HFFc6 (cell line): ENCODE measurements around the gene GJA4. TPM values are rescaled to one million over a fixed set of nuclear protein-coding genes. Genes with fewer than 3 reads are reported as not detected.

Source experiments
- DNase-seq: peaks from one replicate; pipeline ENCODE4 v3.0.0-alpha.2; 2018
- H3K27ac Mint-ChIP-seq: 2 replicates; pipeline ENCODE4 v1.8.0; 2020; ENCODE audit warnings: mild to moderate bottlenecking, mixed read lengths
- H3K27me3 Mint-ChIP-seq: 2 replicates; pipeline ENCODE4 v1.8.0; 2021; ENCODE audit warnings: mild to moderate bottlenecking, moderate library complexity, mixed read lengths; ENCODE audit not compliant: insufficient read depth
- H3K36me3 Mint-ChIP-seq: 2 replicates; pipeline ENCODE4 v1.8.0; 2021; ENCODE audit warnings: low read depth, mixed read lengths
- H3K4me1 Mint-ChIP-seq: 2 replicates; pipeline ENCODE4 v1.8.0; 2020; ENCODE audit warnings: low read depth, mixed read lengths
- H3K4me3 Mint-ChIP-seq: 2 replicates; pipeline ENCODE4 v1.8.0; 2020; ENCODE audit warnings: mild to moderate bottlenecking, moderate library complexity, mixed read lengths
- H3K9me3 Mint-ChIP-seq: 2 replicates; pipeline ENCODE4 v1.8.0; 2020; ENCODE audit warnings: mild to moderate bottlenecking, mixed read lengths
- long read RNA-seq: library from polyadenylated mRNA; unstranded; transcript quantifications from one replicate; pipeline ENCODE4 v2.0.0, GENCODE V29; 2019
- total RNA-seq, 6 experiments: library from RNA; stranded (reverse); fragmentation: NEBNext Ultra II Directional; extraction: Animal tissue kit (Norgen Biotek cat#: 25700); gene quantifications; 2 replicates in 1 of 6; 3 replicates in 5 of 6; pipeline ENCODE4 v1.2.3, GENCODE V29; 2021
- TF ChIP-seq, protein P1 (sequence below): fragments of 200-600 bp; sonication (generic); IDR thresholded peaks from 2 replicates; pipeline ENCODE4 v1.5.0; 2021; ENCODE audit warnings: antibody characterized with exemption, mild to moderate bottlenecking

Gene GJA4
- not detected for total RNA-seq
- long read RNA-seq = 0 reads

DNA sequence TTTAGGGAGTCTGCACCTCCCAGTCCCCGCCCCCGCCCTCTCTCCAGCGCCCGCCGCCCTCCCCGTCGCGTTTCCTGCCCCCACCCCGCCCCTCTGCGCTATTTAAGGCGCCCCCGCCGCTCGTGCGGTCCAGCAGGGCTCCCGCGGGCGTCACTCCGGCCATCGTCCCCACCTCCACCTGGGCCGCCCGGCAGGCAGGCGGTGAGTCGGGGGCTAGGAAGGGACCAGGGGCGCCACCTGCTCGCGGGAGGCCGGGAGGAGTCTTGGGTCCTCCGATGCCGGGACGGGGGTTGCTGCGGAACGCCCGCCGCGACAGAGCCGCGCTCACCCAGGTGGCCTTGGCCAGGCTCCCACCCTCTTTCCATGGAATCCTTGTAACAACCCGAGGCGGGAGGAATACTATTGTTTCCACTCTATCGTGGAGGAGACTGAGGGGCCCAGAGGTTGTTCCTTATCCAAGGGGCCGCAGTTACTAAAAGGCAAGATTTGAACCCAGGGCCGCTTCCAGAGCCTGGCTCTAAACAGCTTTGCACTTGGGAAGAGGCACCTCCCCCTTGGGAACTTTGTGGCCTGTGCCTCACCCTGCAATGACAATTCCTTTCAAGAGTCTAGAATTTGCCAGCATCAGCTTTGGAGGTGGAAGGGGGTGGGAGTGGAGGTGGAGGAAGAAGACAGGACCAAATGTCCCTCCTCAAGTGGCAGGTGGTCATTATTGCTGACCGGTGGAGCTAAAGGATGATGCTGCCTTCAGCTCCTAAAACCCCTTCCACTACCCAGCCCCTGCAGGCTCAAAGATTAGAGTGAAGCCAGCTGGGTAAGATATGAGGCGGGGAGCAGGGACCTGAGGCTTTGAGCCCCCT is at the start of gene GJA4:
Gene GJA4 (plus strand): TSS at position 132 of the 860 bp plus-strand sequence. CDS start 1,215 bp downstream, outside the sequence.
- H3K27ac Mint-ChIP-seq = no peak within 1 kb of the TSS
- peaks cover 14% of the 10 kb centered on the region for H3K36me3 Mint-ChIP-seq
- peaks cover 7% of the 10 kb centered on the region for H3K4me1 Mint-ChIP-seq
- no peak for DNase-seq
- peaks cover 17% of the 10 kb centered on the region for H3K27me3 Mint-ChIP-seq
- TF ChIP-seq, protein P1, sequence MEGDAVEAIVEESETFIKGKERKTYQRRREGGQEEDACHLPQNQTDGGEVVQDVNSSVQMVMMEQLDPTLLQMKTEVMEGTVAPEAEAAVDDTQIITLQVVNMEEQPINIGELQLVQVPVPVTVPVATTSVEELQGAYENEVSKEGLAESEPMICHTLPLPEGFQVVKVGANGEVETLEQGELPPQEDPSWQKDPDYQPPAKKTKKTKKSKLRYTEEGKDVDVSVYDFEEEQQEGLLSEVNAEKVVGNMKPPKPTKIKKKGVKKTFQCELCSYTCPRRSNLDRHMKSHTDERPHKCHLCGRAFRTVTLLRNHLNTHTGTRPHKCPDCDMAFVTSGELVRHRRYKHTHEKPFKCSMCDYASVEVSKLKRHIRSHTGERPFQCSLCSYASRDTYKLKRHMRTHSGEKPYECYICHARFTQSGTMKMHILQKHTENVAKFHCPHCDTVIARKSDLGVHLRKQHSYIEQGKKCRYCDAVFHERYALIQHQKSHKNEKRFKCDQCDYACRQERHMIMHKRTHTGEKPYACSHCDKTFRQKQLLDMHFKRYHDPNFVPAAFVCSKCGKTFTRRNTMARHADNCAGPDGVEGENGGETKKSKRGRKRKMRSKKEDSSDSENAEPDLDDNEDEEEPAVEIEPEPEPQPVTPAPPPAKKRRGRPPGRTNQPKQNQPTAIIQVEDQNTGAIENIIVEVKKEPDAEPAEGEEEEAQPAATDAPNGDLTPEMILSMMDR = no peak
- no peak within 1 kb of the TSS for H3K4me3 Mint-ChIP-seq
- H3K9me3 Mint-ChIP-seq = peaks cover 16% of the 10 kb centered on the region

DNA sequence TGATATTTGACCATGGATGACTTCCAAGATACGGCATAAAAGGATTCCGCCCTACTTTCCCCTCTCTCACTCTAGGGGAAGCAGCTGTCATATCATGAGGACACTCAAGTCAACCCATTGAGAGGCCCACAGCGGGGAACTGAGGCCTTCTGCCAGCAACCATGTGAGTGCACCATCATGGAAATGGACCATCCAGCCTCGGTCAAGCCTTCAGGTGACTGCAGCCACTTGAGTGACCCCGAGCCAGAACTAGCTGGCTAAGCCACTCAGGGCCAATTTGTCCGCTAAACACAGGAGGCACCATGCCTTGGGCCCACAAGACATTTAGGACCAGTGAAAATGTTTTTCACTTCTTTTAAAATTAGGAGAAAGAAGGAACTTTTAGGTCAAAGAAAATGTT is 49.0 kb upstream of the GJA4 start:
- Mint-ChIP-seq H3K27me3 (peaks cover 22% of the 10 kb centered on the region), H3K4me1 (no peaks in the 10 kb centered on the region), H3K27ac (no peak overlapping the region), H3K9me3 (no peaks in the 10 kb centered on the region), H3K36me3 (no peaks in the 10 kb centered on the region), H3K4me3 (no peak overlapping the region)
- no peak for DNase-seq
- TF ChIP-seq, protein P1 = no peak

DNA sequence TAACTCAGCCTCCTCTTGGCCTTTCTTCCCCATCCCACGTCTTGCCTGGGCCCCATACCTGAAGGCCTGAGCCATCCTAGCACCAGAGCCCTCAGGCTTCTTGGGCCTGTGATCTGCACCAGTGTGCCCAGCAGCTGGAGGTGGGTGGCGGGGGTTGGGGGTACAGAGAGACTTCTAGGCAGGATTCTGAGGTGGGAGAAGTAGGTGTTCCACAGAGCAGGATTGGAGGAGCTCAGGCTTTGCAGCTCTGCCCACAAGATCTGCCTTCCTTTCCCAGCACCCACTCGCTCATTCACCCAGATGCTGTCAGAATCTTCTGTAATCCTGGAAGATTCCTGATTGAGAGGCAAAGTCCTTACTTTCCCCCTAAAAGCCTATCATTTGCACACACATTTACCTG is 47.9 kb upstream of the GJA4 start:
- peaks cover 23% of the 10 kb centered on the region for H3K27me3 Mint-ChIP-seq
- no peaks in the 10 kb centered on the region for H3K4me1 Mint-ChIP-seq

DNA sequence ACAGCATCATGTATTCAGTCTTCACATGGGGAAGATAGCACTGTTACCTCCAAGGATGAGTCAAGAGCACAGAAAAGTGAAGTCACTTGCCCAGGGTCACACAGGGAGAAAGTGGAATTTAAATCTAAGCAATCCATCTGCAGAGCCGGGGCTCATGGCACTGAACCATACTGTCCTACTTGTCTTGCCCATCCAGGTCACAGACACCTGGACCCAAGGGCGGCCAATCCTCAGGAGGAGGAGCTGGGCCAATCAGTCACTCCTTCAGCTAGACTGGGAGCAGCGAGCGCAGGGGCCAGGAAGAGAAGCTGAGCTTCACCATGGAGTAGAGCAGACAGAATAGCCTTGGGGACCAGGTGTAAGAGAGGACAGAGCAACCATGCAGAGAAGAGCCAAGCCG is 47.1 kb upstream of the GJA4 start:
- TF ChIP-seq, protein P1 = no peak
- H3K27me3 Mint-ChIP-seq = peaks cover 19% of the 10 kb centered on the region

More for the DNA sequence above, 47.9 kb upstream of the GJA4 start:
- Mint-ChIP-seq H3K4me3 (no peak overlapping the region), H3K27ac (no peak overlapping the region), H3K9me3 (no peaks in the 10 kb centered on the region), H3K36me3 (no peaks in the 10 kb centered on the region)
- TF ChIP-seq, protein P1 = no peak
- DNase-seq = no peak

DNA sequence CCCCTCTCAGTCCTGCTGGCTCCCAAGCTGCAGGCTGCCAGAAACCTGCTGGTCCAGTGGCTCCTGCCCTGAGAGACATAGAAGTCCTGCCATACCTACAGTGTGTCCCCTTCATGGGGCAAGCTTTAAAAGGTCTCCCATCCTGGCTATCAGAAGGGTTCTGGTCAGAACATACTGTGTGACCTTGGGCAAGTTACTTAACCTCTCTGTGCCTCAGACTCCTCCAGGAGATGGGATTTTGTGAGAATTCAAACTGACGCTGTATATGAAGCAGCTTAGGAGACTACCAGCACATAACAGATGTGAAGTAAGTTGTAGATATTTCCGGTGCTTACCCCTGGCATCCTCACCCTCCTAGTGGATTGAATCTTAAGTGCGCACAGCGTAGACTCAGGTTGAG is 46.7 kb upstream of the GJA4 start:
- Mint-ChIP-seq H3K4me3 (no peak overlapping the region), H3K36me3 (no peaks in the 10 kb centered on the region), H3K4me1 (0 out of 2 replicates have a peak, but pooled peaks cover 6% of the 10 kb centered on the region), H3K9me3 (no peaks in the 10 kb centered on the region), H3K27me3 (peaks cover 22% of the 10 kb centered on the region), H3K27ac (no peak overlapping the region)
- TF ChIP-seq, protein P1 = no peak
- no peak for DNase-seq

More for the DNA sequence above, 47.1 kb upstream of the GJA4 start:
- Mint-ChIP-seq H3K4me3 (no peak overlapping the region), H3K4me1 (0 out of 2 replicates have a peak, but pooled peaks cover 3% of the 10 kb centered on the region), H3K36me3 (no peaks in the 10 kb centered on the region), H3K27ac (no peak overlapping the region), H3K9me3 (no peaks in the 10 kb centered on the region)
- no peak for DNase-seq
